Panc1 (cell line): Measurements from ENCODE around the gene MYLK. TPM values are rescaled to one million over a fixed set of nuclear protein-coding genes. Genes with fewer than 3 reads are reported as not detected.

ENCODE experiments used
- ATAC-seq: fragments of 200-7000 bp; cut with Tn5 transposase; 2 replicates; pipeline ENCODE4 v1.9.1; 2020; ENCODE audit warnings: mild to moderate bottlenecking, moderate library complexity
- BruUV-seq: library from RNA; stranded (reverse); fragments of 400-500 nt; replicated peaks from 2 replicates; lab custom pipeline; 2021; lab: Mats Ljungman, UMichigan
- CTCF ChIA-PET: fragments of 300-600 bp; sonication (Branson Sonifier 250); formaldehyde crosslinking; loops from one replicate; lab custom pipeline; 2022; ENCODE audit warnings: antibody characterized with exemption; lab: Charles Lee
- POLR2A ChIA-PET: fragments of 300-600 bp; sonication (Branson Sonifier 250); formaldehyde crosslinking; loops from one replicate; lab custom pipeline; 2022; ENCODE audit warnings: antibody characterized with exemption; lab: Charles Lee
- DNase-seq: peaks from one replicate; pipeline ENCODE4 v3.0.0-alpha.2; 2010; ENCODE audit warnings: low read depth, low spot score
- H3K27ac ChIP-seq: 2 replicates; pipeline ENCODE4 v1.5.1; 2011; ENCODE audit warnings: mild to moderate bottlenecking, low read length, inconsistent platforms
- H3K27me3 ChIP-seq: fragments of 200-500 bp; sonication (Bioruptor generic); 2 replicates; pipeline ENCODE4 v1.6.0; 2014; ENCODE audit warnings: low read length, inconsistent platforms; ENCODE audit not compliant: control insufficient read depth, insufficient read depth
- H3K36me3 ChIP-seq: fragments of 200-500 bp; sonication (Bioruptor generic); 2 replicates; pipeline ENCODE4 v1.5.1; 2014; ENCODE audit warnings: inconsistent platforms, mild to moderate bottlenecking, low read length, moderate library complexity; ENCODE audit not compliant: control insufficient read depth, insufficient read depth
- H3K4me1 ChIP-seq: 2 replicates; pipeline ENCODE4 v1.5.1; 2011; ENCODE audit warnings: inconsistent platforms, mild to moderate bottlenecking, low read length, moderate library complexity; ENCODE audit not compliant: control insufficient read depth, insufficient read depth
- H3K4me3 ChIP-seq, 2 experiments: 2 replicates each; pipeline ENCODE4 v1.5.1; 2011 to 2012; ENCODE audit warnings: low read depth in 2 of 2, low read length in 2 of 2, mild to moderate bottlenecking in 2 of 2, inconsistent platforms in 1 of 2, moderate library complexity in 1 of 2
- H3K9me3 ChIP-seq: fragments of 200-500 bp; sonication (Bioruptor generic); 2 replicates; pipeline ENCODE4 v1.5.1; 2014; ENCODE audit warnings: low read depth, mild to moderate bottlenecking, inconsistent platforms, low read length, moderate library complexity; ENCODE audit not compliant: control insufficient read depth, insufficient read depth
- POLR2AphosphoS5 ChIP-seq: IDR thresholded peaks from 2 replicates; pipeline ENCODE4 v1.6.1; 2012; ENCODE audit warnings: mild to moderate bottlenecking, low read depth, low read length, moderate library complexity
- SIN3A ChIP-seq: IDR thresholded peaks from 2 replicates; pipeline ENCODE4 v1.6.1; 2012; ENCODE audit warnings: low read depth, mild to moderate bottlenecking, low read length, moderate library complexity, borderline replicate concordance; ENCODE audit not compliant: insufficient read depth
- TCF7L2 ChIP-seq: IDR thresholded peaks from 2 replicates; pipeline ENCODE4 v1.6.1; 2011; ENCODE audit warnings: mild to moderate bottlenecking, low read depth, low read length, inconsistent platforms
- in situ Hi-C: cut with HindIII; loops from 2 replicates; pipeline ENCODE4 v1.10.0; 2016; ENCODE audit warnings: low sequenced_read_pairs, low pct_unique_long_range_greater_than_20kb
- intact Hi-C: fragments of 100-400 bp; cut with micrococcal nuclease; formaldehyde crosslinking; loops from one replicate; pipeline ENCODE4 v1.10.0; 2022; ENCODE audit not compliant: unreplicated experiment
- total RNA-seq: library from RNA; stranded (reverse); gene quantifications from one replicate; pipeline ENCODE4 v1.2.1, GENCODE V29; 2021; ENCODE audit not compliant: unreplicated experiment
- TF ChIP-seq, protein P1 (sequence below): fragments of 450-650 bp; IDR thresholded peaks from 2 replicates; pipeline ENCODE4 v1.5.1; 2017; ENCODE audit warnings: mild to moderate bottlenecking
- TF ChIP-seq, protein P2 (sequence below), 2 experiments: IDR thresholded peaks; 2 replicates each; pipeline ENCODE4 v1.6.1; 2011 to 2012; ENCODE audit warnings: low read depth in 2 of 2, control low read depth in 1 of 2, low read length in 1 of 2, mild to moderate bottlenecking in 1 of 2, moderate library complexity in 1 of 2; ENCODE audit not compliant: insufficient read depth in 1 of 2

The MYLK gene
- total RNA-seq, 1 experiment from 2014 or later: 29.7 TPM

DNA sequence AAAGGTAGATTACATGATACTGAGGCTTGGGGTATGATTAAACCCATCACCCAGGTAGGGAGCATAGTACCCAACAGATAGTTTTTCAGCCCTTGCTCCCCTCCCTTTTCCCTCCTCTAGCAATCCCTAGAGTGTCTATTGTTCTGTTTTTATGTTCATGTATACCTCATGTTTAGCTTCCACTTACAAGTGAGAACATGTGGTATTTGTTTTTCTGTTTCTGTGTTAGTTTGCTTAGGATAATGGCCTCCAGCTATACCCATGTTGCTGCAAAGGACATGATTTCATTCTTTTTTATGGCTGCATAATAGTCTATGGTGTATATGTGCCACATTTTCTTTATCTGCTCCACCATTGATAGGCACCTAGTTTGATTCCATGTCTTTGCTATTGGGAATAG lies 82.7 kb downstream of the MYLK start:
- Histone ChIP-seq H3K36me3 (no peaks in the 10 kb centered on the region), H3K9me3 (no peaks in the 10 kb centered on the region), H3K4me3 (no peak overlapping the region), H3K4me1 (no peaks in the 10 kb centered on the region), H3K27me3 (no peaks in the 10 kb centered on the region), H3K27ac (no peak overlapping the region)
- DNase-seq (no peak), ATAC-seq (no peak)
- ChIA-PET CTCF (no interaction called here), POLR2A (no interaction called here)
- in situ Hi-C loops: no loop called here
- intact Hi-C loops: no loop called here
- TF ChIP-seq, protein P1, sequence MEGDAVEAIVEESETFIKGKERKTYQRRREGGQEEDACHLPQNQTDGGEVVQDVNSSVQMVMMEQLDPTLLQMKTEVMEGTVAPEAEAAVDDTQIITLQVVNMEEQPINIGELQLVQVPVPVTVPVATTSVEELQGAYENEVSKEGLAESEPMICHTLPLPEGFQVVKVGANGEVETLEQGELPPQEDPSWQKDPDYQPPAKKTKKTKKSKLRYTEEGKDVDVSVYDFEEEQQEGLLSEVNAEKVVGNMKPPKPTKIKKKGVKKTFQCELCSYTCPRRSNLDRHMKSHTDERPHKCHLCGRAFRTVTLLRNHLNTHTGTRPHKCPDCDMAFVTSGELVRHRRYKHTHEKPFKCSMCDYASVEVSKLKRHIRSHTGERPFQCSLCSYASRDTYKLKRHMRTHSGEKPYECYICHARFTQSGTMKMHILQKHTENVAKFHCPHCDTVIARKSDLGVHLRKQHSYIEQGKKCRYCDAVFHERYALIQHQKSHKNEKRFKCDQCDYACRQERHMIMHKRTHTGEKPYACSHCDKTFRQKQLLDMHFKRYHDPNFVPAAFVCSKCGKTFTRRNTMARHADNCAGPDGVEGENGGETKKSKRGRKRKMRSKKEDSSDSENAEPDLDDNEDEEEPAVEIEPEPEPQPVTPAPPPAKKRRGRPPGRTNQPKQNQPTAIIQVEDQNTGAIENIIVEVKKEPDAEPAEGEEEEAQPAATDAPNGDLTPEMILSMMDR: no peak
- TF ChIP-seq SIN3A: no peak
- TF ChIP-seq, protein P2, sequence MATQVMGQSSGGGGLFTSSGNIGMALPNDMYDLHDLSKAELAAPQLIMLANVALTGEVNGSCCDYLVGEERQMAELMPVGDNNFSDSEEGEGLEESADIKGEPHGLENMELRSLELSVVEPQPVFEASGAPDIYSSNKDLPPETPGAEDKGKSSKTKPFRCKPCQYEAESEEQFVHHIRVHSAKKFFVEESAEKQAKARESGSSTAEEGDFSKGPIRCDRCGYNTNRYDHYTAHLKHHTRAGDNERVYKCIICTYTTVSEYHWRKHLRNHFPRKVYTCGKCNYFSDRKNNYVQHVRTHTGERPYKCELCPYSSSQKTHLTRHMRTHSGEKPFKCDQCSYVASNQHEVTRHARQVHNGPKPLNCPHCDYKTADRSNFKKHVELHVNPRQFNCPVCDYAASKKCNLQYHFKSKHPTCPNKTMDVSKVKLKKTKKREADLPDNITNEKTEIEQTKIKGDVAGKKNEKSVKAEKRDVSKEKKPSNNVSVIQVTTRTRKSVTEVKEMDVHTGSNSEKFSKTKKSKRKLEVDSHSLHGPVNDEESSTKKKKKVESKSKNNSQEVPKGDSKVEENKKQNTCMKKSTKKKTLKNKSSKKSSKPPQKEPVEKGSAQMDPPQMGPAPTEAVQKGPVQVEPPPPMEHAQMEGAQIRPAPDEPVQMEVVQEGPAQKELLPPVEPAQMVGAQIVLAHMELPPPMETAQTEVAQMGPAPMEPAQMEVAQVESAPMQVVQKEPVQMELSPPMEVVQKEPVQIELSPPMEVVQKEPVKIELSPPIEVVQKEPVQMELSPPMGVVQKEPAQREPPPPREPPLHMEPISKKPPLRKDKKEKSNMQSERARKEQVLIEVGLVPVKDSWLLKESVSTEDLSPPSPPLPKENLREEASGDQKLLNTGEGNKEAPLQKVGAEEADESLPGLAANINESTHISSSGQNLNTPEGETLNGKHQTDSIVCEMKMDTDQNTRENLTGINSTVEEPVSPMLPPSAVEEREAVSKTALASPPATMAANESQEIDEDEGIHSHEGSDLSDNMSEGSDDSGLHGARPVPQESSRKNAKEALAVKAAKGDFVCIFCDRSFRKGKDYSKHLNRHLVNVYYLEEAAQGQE (IDR thresholded peaks at IDR 0.05; ENCODE audit: insufficient read depth in 1 of 2, low read depth in 2 of 2, low read length in 1 of 2): no peak
- no peak for TF ChIP-seq TCF7L2
- TF ChIP-seq POLR2AphosphoS5: no peak
- BruUV-seq: no TSS peak

GRCh38 chr3:123800362-123800682 lies 83.8 kb downstream of the MYLK start:
- Histone ChIP-seq H3K36me3 (no peaks in the 10 kb centered on the region), H3K4me3 (no peak overlapping the region)

More at GRCh38 chr3:123800362-123800682, 83.8 kb downstream of the MYLK start:
- ChIA-PET POLR2A (no interaction called here), CTCF (no interaction called here)
- BruUV-seq: no TSS peak
- ATAC-seq: peak; percentile 32; the same call in 1 of the 2 replicates
- TF ChIP-seq SIN3A (no peak), POLR2AphosphoS5 (no peak), TCF7L2 (no peak)
- TF ChIP-seq, protein P2 (IDR thresholded peaks at IDR 0.05; ENCODE audit: insufficient read depth in 1 of 2, low read depth in 2 of 2, low read length in 1 of 2): no peak
- TF ChIP-seq, protein P1: no peak
- H3K4me1 ChIP-seq: no peaks in the 10 kb centered on the region
- DNase-seq: no peak
- H3K9me3 ChIP-seq: no peaks in the 10 kb centered on the region
- in situ Hi-C loops: no loop called here
- H3K27ac ChIP-seq: no peak overlapping the region
- intact Hi-C loops: no loop called here
- no peaks in the 10 kb centered on the region for H3K27me3 ChIP-seq
